Osteocyte (in vitro differentiated cells): ENCODE results near the gene ATXN1. TPM values are rescaled to one million over a fixed set of nuclear protein-coding genes. Genes with fewer than 3 reads are reported as not detected.

ENCODE experiments used
- DNase-seq: peaks from one replicate; pipeline ENCODE4 v3.0.0; 2021; ENCODE audit warnings: mixed read lengths; ENCODE audit not compliant: unreplicated experiment; ENCODE audit errors: extremely low spot score
- H3K27ac Mint-ChIP-seq: one replicate; pipeline ENCODE4 v1.8.0; 2021; ENCODE audit warnings: mild to moderate bottlenecking, mixed read lengths; ENCODE audit not compliant: unreplicated experiment
- H3K27me3 Mint-ChIP-seq: one replicate; pipeline ENCODE4 v1.8.0; 2021; ENCODE audit warnings: mixed read lengths; ENCODE audit not compliant: unreplicated experiment
- H3K36me3 Mint-ChIP-seq: one replicate; pipeline ENCODE4 v1.8.0; 2021; ENCODE audit warnings: mixed read lengths; ENCODE audit not compliant: unreplicated experiment
- H3K4me1 Mint-ChIP-seq: one replicate; pipeline ENCODE4 v1.8.0; 2021; ENCODE audit warnings: mixed read lengths; ENCODE audit not compliant: unreplicated experiment
- H3K4me3 Mint-ChIP-seq: one replicate; pipeline ENCODE4 v1.8.0; 2021; ENCODE audit warnings: mild to moderate bottlenecking, moderate library complexity, mixed read lengths; ENCODE audit not compliant: unreplicated experiment
- H3K9me3 Mint-ChIP-seq: one replicate; pipeline ENCODE4 v1.8.0; 2021; ENCODE audit warnings: mixed read lengths; ENCODE audit not compliant: unreplicated experiment
- CTCF ChIP-seq: fragments of 200-600 bp; sonication (generic); IDR thresholded peaks from 2 replicates; pipeline ENCODE4 v1.5.0; 2021; ENCODE audit warnings: antibody characterized with exemption, mild to moderate bottlenecking, moderate library complexity
- total RNA-seq: library from RNA; stranded (reverse); gene quantifications from 2 replicates; pipeline ENCODE4 v1.2.1, GENCODE V29; 2021

ATXN1 gene
- total RNA-seq, 1 donor from 2014 or later: 54.4 TPM

GRCh38 chr6:16583144-16583762, 178.0 kb downstream of the ATXN1 start:
- Mint-ChIP-seq H3K27me3 (no peaks in the 10 kb centered on the region), H3K9me3 (no peaks in the 10 kb centered on the region), H3K4me1 (peaks cover 16% of the 10 kb centered on the region)

GRCh38 chr6:16582446-16583143, 178.7 kb downstream of the ATXN1 start:
- Mint-ChIP-seq H3K4me1 (peaks cover 12% of the 10 kb centered on the region), H3K4me3 (no peak overlapping the region), H3K27ac (no peak overlapping the region), H3K9me3 (no peaks in the 10 kb centered on the region), H3K36me3 (peaks cover 26% of the 10 kb centered on the region), H3K27me3 (no peaks in the 10 kb centered on the region)
- TF ChIP-seq CTCF: no peak
- DNase-seq: no peak

More at GRCh38 chr6:16583144-16583762, 178.0 kb downstream of the ATXN1 start:
- Mint-ChIP-seq H3K27ac (no peak overlapping the region), H3K36me3 (peaks cover 28% of the 10 kb centered on the region), H3K4me3 (no peak overlapping the region)
- TF ChIP-seq CTCF: no peak
- DNase-seq: no peak

GRCh38 chr6:16578695-16579285, 182.5 kb downstream of the ATXN1 start:
- H3K4me3 Mint-ChIP-seq: no peak overlapping the region
- peaks cover 7% of the 10 kb centered on the region for H3K4me1 Mint-ChIP-seq
- H3K9me3 Mint-ChIP-seq: no peaks in the 10 kb centered on the region
- no peaks in the 10 kb centered on the region for H3K27me3 Mint-ChIP-seq
- no peak for DNase-seq
- no peak overlapping the region for H3K27ac Mint-ChIP-seq
- peaks cover 26% of the 10 kb centered on the region for H3K36me3 Mint-ChIP-seq
- TF ChIP-seq CTCF: no peak

GRCh38 chr6:16576451-16577368, 184.6 kb downstream of the ATXN1 start:
- Mint-ChIP-seq H3K36me3 (peaks cover 14% of the 10 kb centered on the region), H3K9me3 (no peaks in the 10 kb centered on the region), H3K27ac (no peak overlapping the region), H3K4me3 (no peak overlapping the region), H3K4me1 (peaks cover 2% of the 10 kb centered on the region), H3K27me3 (no peaks in the 10 kb centered on the region)
- no peak for DNase-seq
- TF ChIP-seq CTCF: no peak
